H9 (cell line): ENCODE measurements around the gene CLCNKB. TPM values are rescaled to one million over a fixed set of nuclear protein-coding genes. Genes with fewer than 3 reads are reported as not detected.

Experiments
- DNase-seq: peaks from one replicate; pipeline ENCODE4 v3.0.0-alpha.2; 2017
- H2AFZ ChIP-seq: one replicate; pipeline ENCODE4 v1.6.1; 2013; ENCODE audit warnings: mild to moderate bottlenecking, low read length, control low read depth, moderate library complexity
- H2AK5ac ChIP-seq: 2 replicates; pipeline ENCODE4 v1.6.1; 2013; ENCODE audit warnings: low read length, control low read depth, mixed read lengths; ENCODE audit not compliant: insufficient read length
- H2BK120ac ChIP-seq: one replicate; pipeline ENCODE4 v1.6.1; 2013; ENCODE audit warnings: low read depth, mild to moderate bottlenecking, low read length, control low read depth, inconsistent platforms; ENCODE audit not compliant: poor library complexity, severe bottlenecking
- H2BK12ac ChIP-seq: 2 replicates; pipeline ENCODE4 v1.6.1; 2013; ENCODE audit warnings: low read length, control low read depth, mixed read lengths, low read depth; ENCODE audit not compliant: insufficient read length
- H2BK15ac ChIP-seq: 2 replicates; pipeline ENCODE4 v1.6.1; 2013; ENCODE audit warnings: low read depth, low read length, control low read depth
- H2BK20ac ChIP-seq: one replicate; pipeline ENCODE4 v1.6.1; 2013; ENCODE audit warnings: low read depth, mild to moderate bottlenecking, low read length, control low read depth, inconsistent platforms; ENCODE audit not compliant: poor library complexity, severe bottlenecking
- H2BK5ac ChIP-seq: 2 replicates; pipeline ENCODE4 v1.6.1; 2013; ENCODE audit warnings: low read length, control low read depth, mixed read lengths; ENCODE audit not compliant: insufficient read length
- H3K14ac ChIP-seq: 2 replicates; pipeline ENCODE4 v1.6.1; 2013; ENCODE audit warnings: low read length, control low read depth; ENCODE audit not compliant: insufficient read depth
- H3K18ac ChIP-seq: 2 replicates; pipeline ENCODE4 v1.6.1; 2013; ENCODE audit warnings: low read depth, mild to moderate bottlenecking, mixed read lengths, low read length, control low read depth; ENCODE audit not compliant: insufficient read length
- H3K23ac ChIP-seq: 2 replicates; pipeline ENCODE4 v1.6.1; 2013; ENCODE audit warnings: low read length, control low read depth, mixed read lengths, low read depth; ENCODE audit not compliant: insufficient read length
- H3K23me2 ChIP-seq: 2 replicates; pipeline ENCODE4 v1.6.1; 2013; ENCODE audit warnings: low read depth, mild to moderate bottlenecking, mixed read lengths, low read length, control low read depth; ENCODE audit not compliant: insufficient read length, poor library complexity, severe bottlenecking
- H3K27ac ChIP-seq: 2 replicates; pipeline ENCODE4 v1.5.1; 2013; ENCODE audit warnings: low read length, control low read depth, mixed read lengths, low read depth; ENCODE audit not compliant: insufficient read length
- H3K27me3 ChIP-seq: 2 replicates; pipeline ENCODE4 v1.6.1; 2013; ENCODE audit warnings: low read length, control low read depth, inconsistent platforms; ENCODE audit not compliant: insufficient read depth
- H3K4ac ChIP-seq: 2 replicates; pipeline ENCODE4 v1.6.1; 2013; ENCODE audit warnings: low read depth, mild to moderate bottlenecking, control low read depth, inconsistent platforms, low read length, moderate library complexity
- H3K4me1 ChIP-seq: 2 replicates; pipeline ENCODE4 v1.6.1; 2013; ENCODE audit warnings: low read length, control low read depth, inconsistent platforms; ENCODE audit not compliant: insufficient read depth
- H3K4me2 ChIP-seq: 2 replicates; pipeline ENCODE4 v1.6.1; 2013; ENCODE audit warnings: low read length, control low read depth, mixed read lengths; ENCODE audit not compliant: insufficient read length, insufficient read depth
- H3K56ac ChIP-seq: 2 replicates; pipeline ENCODE4 v1.6.1; 2013; ENCODE audit warnings: low read depth, mild to moderate bottlenecking, mixed read lengths, low read length, control low read depth; ENCODE audit not compliant: insufficient read length
- H3K79me1 ChIP-seq: 2 replicates; pipeline ENCODE4 v1.6.1; 2013; ENCODE audit warnings: low read depth, mild to moderate bottlenecking, moderate library complexity, low read length, control low read depth, inconsistent platforms; ENCODE audit not compliant: insufficient read depth, poor library complexity, severe bottlenecking
- H3K79me2 ChIP-seq: 2 replicates; pipeline ENCODE4 v1.6.1; 2013; ENCODE audit warnings: low read length, control low read depth, inconsistent platforms; ENCODE audit not compliant: insufficient read depth
- H3K9ac ChIP-seq: 2 replicates; pipeline ENCODE4 v1.6.1; 2013; ENCODE audit warnings: low read length, control low read depth, mixed read lengths; ENCODE audit not compliant: insufficient read length; ENCODE audit errors: extremely low read depth
- H3K9me3 ChIP-seq: one replicate; pipeline ENCODE4 v1.6.1; 2013; ENCODE audit warnings: low read depth, low read length, inconsistent platforms; ENCODE audit not compliant: control insufficient read depth
- H3T11ph ChIP-seq: one replicate; pipeline ENCODE4 v1.6.1; 2013; ENCODE audit warnings: mild to moderate bottlenecking, low read length, control low read depth, inconsistent platforms
- H4K20me1 ChIP-seq: one replicate; pipeline ENCODE4 v1.6.1; 2013; ENCODE audit not compliant: control insufficient read depth, insufficient read length, insufficient read depth
- H4K5ac ChIP-seq: 2 replicates; pipeline ENCODE4 v1.6.1; 2013; ENCODE audit warnings: low read depth, mild to moderate bottlenecking, mixed read lengths, low read length, control low read depth; ENCODE audit not compliant: insufficient read length
- H4K8ac ChIP-seq: replicated peaks from 2 replicates; pipeline ENCODE4 v1.6.1; 2013; ENCODE audit warnings: low read length, control low read depth, mixed read lengths, low read depth; ENCODE audit not compliant: insufficient read length
- H4K91ac ChIP-seq: 2 replicates; pipeline ENCODE4 v1.6.1; 2013; ENCODE audit warnings: low read depth, mild to moderate bottlenecking, moderate library complexity, mixed read lengths, low read length, control low read depth; ENCODE audit not compliant: insufficient read length
- H3K27ac Mint-ChIP-seq, 3 experiments: 2 replicates in 2 of 3; 3 replicates in 1 of 3; pipeline ENCODE4 v1.8.0; 2020 to 2021; ENCODE audit warnings: mixed read lengths in 3 of 3, mild to moderate bottlenecking in 1 of 3, moderate library complexity in 1 of 3
- H3K27me3 Mint-ChIP-seq: 2 replicates; pipeline ENCODE4 v1.8.0; 2021; ENCODE audit warnings: low read depth, mild to moderate bottlenecking, moderate library complexity, mixed read lengths
- H3K36me3 Mint-ChIP-seq, 3 experiments: 2 replicates in 2 of 3; 3 replicates in 1 of 3; pipeline ENCODE4 v1.8.0; 2020 to 2021; ENCODE audit warnings: low read depth in 3 of 3, mixed read lengths in 3 of 3; ENCODE audit not compliant: insufficient read depth in 1 of 3
- H3K4me1 Mint-ChIP-seq, 2 experiments: 2 replicates each; pipeline ENCODE4 v1.8.0; 2020; ENCODE audit warnings: mixed read lengths in 2 of 2
- H3K4me3 Mint-ChIP-seq, 2 experiments: 2 replicates in 1 of 2; 3 replicates in 1 of 2; pipeline ENCODE4 v1.8.0; 2020 to 2021; ENCODE audit warnings: mild to moderate bottlenecking in 2 of 2, mixed read lengths in 2 of 2, moderate library complexity in 1 of 2
- H3K9me3 Mint-ChIP-seq, 2 experiments: 2 replicates in 1 of 2; 3 replicates in 1 of 2; pipeline ENCODE4 v1.8.0; 2020; ENCODE audit warnings: mild to moderate bottlenecking in 2 of 2, mixed read lengths in 2 of 2, moderate library complexity in 1 of 2
- CTCF ChIP-seq: fragments of 200-600 bp; sonication (generic); conservative IDR thresholded peaks from 3 replicates; pipeline ENCODE4 v1.8.0; 2021; ENCODE audit warnings: antibody characterized with exemption, mild to moderate bottlenecking
- WGBS: extraction: QIAGEN DNeasy Blood & Tissue Kit; methylation state at CpG from one replicate; pipeline ENCODE4 v1.1.7; 2013; ENCODE audit warnings: missing lambda C conversion rate, low lambda C conversion rate, mixed read lengths; ENCODE audit not compliant: insufficient read length; ENCODE audit errors: extremely low coverage; 5-methylcytosine and 5-hydroxymethylcytosine counted together
- total RNA-seq: library from RNA; stranded (reverse); gene quantifications from 2 replicates; pipeline ENCODE4 v1.2.1, GENCODE V29; 2021

The CLCNKB gene
- total RNA-seq, 1 experiment from 2014 or later: 1.7 TPM

DNA sequence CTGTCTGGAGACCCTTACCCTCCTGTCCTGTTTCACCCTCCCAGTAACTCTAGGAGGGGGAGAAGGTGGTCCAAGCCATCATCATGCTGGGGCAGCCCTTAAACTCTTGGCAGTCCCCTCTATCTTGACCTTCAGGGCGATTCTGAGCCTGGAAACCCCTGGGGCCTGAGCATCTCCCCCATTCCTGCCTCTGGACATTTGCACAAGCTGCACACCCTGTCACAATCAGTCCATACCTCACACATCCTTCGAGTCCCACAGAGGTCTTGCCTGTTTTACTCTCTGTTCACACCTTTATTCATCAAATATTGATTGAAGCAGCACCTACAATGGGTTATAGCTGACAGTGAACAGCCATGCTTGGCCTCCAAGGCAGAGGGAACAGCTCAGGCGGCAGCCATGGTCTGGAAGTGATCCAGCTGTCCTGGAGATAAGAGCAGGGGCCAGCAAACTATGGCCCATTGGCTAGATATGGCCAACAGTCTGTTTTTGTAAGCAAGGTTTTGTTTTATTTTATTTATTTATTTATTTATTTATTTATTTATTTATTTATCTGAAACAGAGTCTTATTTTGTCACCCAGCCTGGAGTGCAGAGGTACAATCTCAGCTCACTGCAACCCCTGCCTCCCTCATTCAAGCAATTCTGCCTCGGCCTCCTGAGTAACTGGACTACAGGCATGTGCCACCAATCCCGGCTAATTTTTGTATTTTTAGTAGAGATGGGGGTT lies 37.0 kb downstream of the CLCNKB start:
- Mint-ChIP-seq H3K27me3 (peaks cover 25% of the 10 kb centered on the region), H3K27ac (no peak overlapping the region), H3K9me3 (no peaks in the 10 kb centered on the region; a peak in 1 of 5 replicates), H3K4me1 (peaks cover 8 to 9% of the 10 kb centered on the region in 2 experiments; a peak in 3 of 4 replicates), H3K36me3 (no peaks in the 10 kb centered on the region), H3K4me3 (no peak overlapping the region)
- no CpG with 5 or more reads among the region's 5 CpGs for WGBS
- Histone ChIP-seq H2AK5ac (no peak overlapping the region), H3K9ac (no peak overlapping the region), H4K20me1 (no peaks in the 10 kb centered on the region), H2BK12ac (no peak overlapping the region), H4K5ac (no peak overlapping the region), H3T11ph (no peak overlapping the region), H3K79me2 (no peaks in the 10 kb centered on the region), H3K14ac (no peak overlapping the region), H2BK5ac (no peak overlapping the region), H2BK15ac (no peak overlapping the region), H3K4me2 (no peak overlapping the region), H3K23me2 (no peaks in the 10 kb centered on the region), H3K79me1 (no peaks in the 10 kb centered on the region), H3K23ac (no peak overlapping the region), H3K4me1 (no peaks in the 10 kb centered on the region), H3K27me3 (no peaks in the 10 kb centered on the region; the same call in 1 of the 2 replicates), H3K56ac (no peak overlapping the region), H3K4ac (no peak overlapping the region), H2BK20ac (no peak overlapping the region), H3K27ac (no peak overlapping the region), H4K91ac (no peak overlapping the region), H2AFZ (no peak overlapping the region), H3K18ac (no peak overlapping the region), H3K9me3 (no peaks in the 10 kb centered on the region), H4K8ac (no peak overlapping the region), H2BK120ac (no peak overlapping the region)
- no peak for DNase-seq
- TF ChIP-seq CTCF: no peak
